Neural cell (in vitro differentiated cells): ENCODE data around the gene SHANK3. TPM values are rescaled to one million over a fixed set of nuclear protein-coding genes. Genes with fewer than 3 reads are reported as not detected.

Experiments used
- H2AFZ ChIP-seq: fragments of 200-600, 300-800 bp; sonication (generic), shearing (Covaris generic); 2 replicates; pipeline ENCODE4 v1.6.0; 2014; ENCODE audit warnings: low read depth, mild to moderate bottlenecking, antibody characterized with exemption, low read length, moderate library complexity
- H3F3A ChIP-seq: fragments of 200-600 bp; shearing (Covaris generic); 2 replicates; pipeline ENCODE4 v1.6.1; 2016; ENCODE audit warnings: mild to moderate bottlenecking, moderate library complexity, mixed read lengths, antibody characterized with exemption, low read length; ENCODE audit not compliant: insufficient read depth, poor library complexity, severe bottlenecking
- H3K27ac ChIP-seq: fragments of 200-600, 300-800 bp; sonication (generic), shearing (Covaris generic); 2 replicates; pipeline ENCODE4 v1.5.1; 2014; ENCODE audit warnings: mild to moderate bottlenecking, low read length, moderate library complexity
- H3K27me3 ChIP-seq: fragments of 300-800, 200-600 bp; sonication (generic), shearing (Covaris generic); 2 replicates; pipeline ENCODE4 v1.6.0; 2014; ENCODE audit warnings: mild to moderate bottlenecking, low read depth, low read length, moderate library complexity; ENCODE audit not compliant: insufficient read depth
- H3K36me3 ChIP-seq: fragments of 300-800, 200-600 bp; sonication (generic), shearing (Covaris generic); 2 replicates; pipeline ENCODE4 v1.5.1; 2014; ENCODE audit warnings: mild to moderate bottlenecking, antibody characterized with exemption, low read length, moderate library complexity; ENCODE audit not compliant: insufficient read depth
- H3K4me2 ChIP-seq: fragments of 300-800, 200-600 bp; sonication (generic), shearing (Covaris generic); 2 replicates; pipeline ENCODE4 v1.6.0; 2014; ENCODE audit warnings: mild to moderate bottlenecking, low read length
- H3K4me3 ChIP-seq: fragments of 300-800, 200-600 bp; sonication (generic), shearing (Covaris generic); 2 replicates; pipeline ENCODE4 v1.5.1; 2014; ENCODE audit warnings: mild to moderate bottlenecking, low read length, moderate library complexity
- H3K79me2 ChIP-seq: fragments of 200-600 bp; shearing (Covaris generic); replicated peaks from 2 replicates; pipeline ENCODE4 v1.6.0; 2014; ENCODE audit warnings: mild to moderate bottlenecking, low read length, moderate library complexity; ENCODE audit not compliant: insufficient read depth
- H3K9ac ChIP-seq: fragments of 300-800, 200-600 bp; sonication (generic), shearing (Covaris generic); 2 replicates; pipeline ENCODE4 v1.6.1; 2016; ENCODE audit warnings: mild to moderate bottlenecking, low read length, mixed read lengths
- H3K9me2 ChIP-seq: fragments of 200-600 bp; shearing (Covaris generic); 2 replicates; pipeline ENCODE4 v1.6.1; 2016; ENCODE audit warnings: mild to moderate bottlenecking, low read length, mixed read lengths; ENCODE audit not compliant: insufficient read depth
- H3K9me3 ChIP-seq: fragments of 200-600, 300-800 bp; sonication (generic), shearing (Covaris generic); 2 replicates; pipeline ENCODE4 v1.6.1; 2016; ENCODE audit warnings: mild to moderate bottlenecking, mixed run types, low read length, moderate library complexity, mixed read lengths
- H4K20me1 ChIP-seq: fragments of 200-600 bp; shearing (Covaris generic); 2 replicates; pipeline ENCODE4 v1.6.1; 2016; ENCODE audit warnings: mild to moderate bottlenecking, mixed run types; ENCODE audit not compliant: insufficient read depth
- CTCF ChIP-seq: fragments of 450-650 bp; IDR thresholded peaks from 2 replicates; pipeline ENCODE4 v1.5.1; 2014; ENCODE audit warnings: antibody characterized with exemption, mild to moderate bottlenecking, moderate library complexity; ENCODE audit not compliant: poor library complexity, severe bottlenecking
- EZH2 ChIP-seq: fragments of 200-600, 300-800 bp; shearing (Covaris generic), sonication (generic); IDR thresholded peaks from 2 replicates; pipeline ENCODE4 v1.6.1; 2014; ENCODE audit warnings: antibody characterized with exemption, low read length, borderline replicate concordance, mild to moderate bottlenecking; ENCODE audit not compliant: insufficient read depth, poor library complexity, severe bottlenecking
- POLR2AphosphoS5 ChIP-seq: IDR thresholded peaks from 2 replicates; pipeline ENCODE4 v1.6.1; 2012
- RAD21 ChIP-seq: fragments of 450-650 bp; conservative IDR thresholded peaks from 2 replicates; pipeline ENCODE4 v1.6.1; 2014; ENCODE audit warnings: antibody characterized with exemption, mild to moderate bottlenecking, moderate library complexity
- REST ChIP-seq: IDR thresholded peaks from 2 replicates; pipeline ENCODE4 v1.6.1; 2012; ENCODE audit warnings: borderline replicate concordance
- SMC3 ChIP-seq: fragments of 450-650 bp; conservative IDR thresholded peaks from 2 replicates; pipeline ENCODE4 v1.6.1; 2014; ENCODE audit warnings: antibody characterized with exemption, mild to moderate bottlenecking, moderate library complexity; ENCODE audit not compliant: poor library complexity
- TAF1 ChIP-seq: IDR thresholded peaks from 2 replicates; pipeline ENCODE4 v1.6.1; 2012; ENCODE audit warnings: low read depth
- polyA plus RNA-seq: library from polyadenylated mRNA; depleted of rRNA; stranded (reverse); fragments of >200 nt; gene quantifications from 2 replicates; pipeline ENCODE4 v1.2.3, GENCODE V29; 2014

Gene SHANK3
- polyA plus RNA-seq, 1 donor from 2014 or later: 5.5 TPM

- H3K9ac ChIP-seq: no peak overlapping the region
Measured at GRCh38 chr22:50694099-50694605, 21.5 kb downstream of the SHANK3 start.

GRCh38 chr22:50694766-50695420 is 22.3 kb downstream of the SHANK3 start:
- H3K9me3 ChIP-seq: no peaks in the 10 kb centered on the region
- no peak overlapping the region for H3K9ac ChIP-seq
- H3K27ac ChIP-seq: no peak overlapping the region

More at GRCh38 chr22:50694099-50694605, 21.5 kb downstream of the SHANK3 start:
- Histone ChIP-seq H4K20me1 (no peaks in the 10 kb centered on the region), H3K4me2 (no peak overlapping the region), H3K4me3 (no peak overlapping the region), H3K9me2 (no peaks in the 10 kb centered on the region), H3K79me2 (no peaks in the 10 kb centered on the region), H3K9me3 (no peaks in the 10 kb centered on the region), H3K27ac (no peak overlapping the region), H2AFZ (no peak overlapping the region), H3F3A (peaks cover 4% of the 10 kb centered on the region), H3K36me3 (no peaks in the 10 kb centered on the region), H3K27me3 (no peaks in the 10 kb centered on the region)
- TF ChIP-seq RAD21 (no peak), CTCF (peak; percentile 28)

More at GRCh38 chr22:50694766-50695420, 22.3 kb downstream of the SHANK3 start:
- TF ChIP-seq REST: no peak
- no peak for TF ChIP-seq CTCF
- TF ChIP-seq EZH2: no peak
- TF ChIP-seq POLR2AphosphoS5: no peak
- TF ChIP-seq TAF1: no peak
- TF ChIP-seq SMC3: no peak
- TF ChIP-seq RAD21: no peak
- Histone ChIP-seq H3K79me2 (no peaks in the 10 kb centered on the region), H3F3A (peaks cover 4% of the 10 kb centered on the region), H3K4me3 (no peak overlapping the region), H4K20me1 (no peaks in the 10 kb centered on the region), H3K27me3 (no peaks in the 10 kb centered on the region), H3K4me2 (no peak overlapping the region), H2AFZ (no peak overlapping the region), H3K9me2 (no peaks in the 10 kb centered on the region), H3K36me3 (no peaks in the 10 kb centered on the region)
